Hematopoietic multipotent progenitor cell treated with erythropoietin and hydrocortisone succinate and interleukin-3 and kit ligand, for 4 days (in vitro differentiated cells): ENCODE data around the gene PYGO1.
"Not testable (repeated sequence)": the region's sequence is repeated elsewhere in the genome, so short reads cannot be mapped to it uniquely, and the experiment has no call there.

Source experiments
- DNase-seq: peaks from one replicate; pipeline ENCODE4 v3.0.0-alpha.2; 2015

Gene PYGO1, protein sequence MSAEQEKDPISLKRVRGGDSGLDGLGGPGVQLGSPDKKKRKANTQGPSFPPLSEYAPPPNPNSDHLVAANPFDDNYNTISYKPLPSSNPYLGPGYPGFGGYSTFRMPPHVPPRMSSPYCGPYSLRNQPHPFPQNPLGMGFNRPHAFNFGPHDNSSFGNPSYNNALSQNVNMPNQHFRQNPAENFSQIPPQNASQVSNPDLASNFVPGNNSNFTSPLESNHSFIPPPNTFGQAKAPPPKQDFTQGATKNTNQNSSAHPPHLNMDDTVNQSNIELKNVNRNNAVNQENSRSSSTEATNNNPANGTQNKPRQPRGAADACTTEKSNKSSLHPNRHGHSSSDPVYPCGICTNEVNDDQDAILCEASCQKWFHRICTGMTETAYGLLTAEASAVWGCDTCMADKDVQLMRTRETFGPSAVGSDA

GRCh38 chr15:55588070-55588814, at the start of gene PYGO1:
Gene PYGO1, minus strand, starts transcription at chr15:55588345. Its CDS starts 462 bp downstream, at chr15:55587883.
- DNase-seq = peak; percentile 73

DNA sequence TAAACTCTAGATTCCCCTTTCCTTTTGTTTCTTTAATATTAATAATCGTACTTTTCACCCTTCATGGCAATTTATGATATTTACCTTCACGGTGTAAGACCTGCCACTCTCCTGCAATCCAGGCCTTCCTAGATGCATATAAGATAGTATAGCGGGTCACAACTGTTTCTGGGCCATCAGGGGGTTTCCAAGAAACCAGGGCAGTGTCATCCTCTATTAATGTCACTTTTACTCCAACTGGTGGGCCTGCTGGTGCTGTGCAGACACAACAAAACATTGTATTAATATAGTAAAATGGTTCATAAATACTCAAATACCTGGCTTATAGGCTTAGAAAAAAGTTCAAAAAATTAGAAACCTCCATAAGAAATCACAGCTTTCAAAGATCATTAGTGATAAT, 48.9 kb upstream of the PYGO1 start:
- no peak for DNase-seq

DNA sequence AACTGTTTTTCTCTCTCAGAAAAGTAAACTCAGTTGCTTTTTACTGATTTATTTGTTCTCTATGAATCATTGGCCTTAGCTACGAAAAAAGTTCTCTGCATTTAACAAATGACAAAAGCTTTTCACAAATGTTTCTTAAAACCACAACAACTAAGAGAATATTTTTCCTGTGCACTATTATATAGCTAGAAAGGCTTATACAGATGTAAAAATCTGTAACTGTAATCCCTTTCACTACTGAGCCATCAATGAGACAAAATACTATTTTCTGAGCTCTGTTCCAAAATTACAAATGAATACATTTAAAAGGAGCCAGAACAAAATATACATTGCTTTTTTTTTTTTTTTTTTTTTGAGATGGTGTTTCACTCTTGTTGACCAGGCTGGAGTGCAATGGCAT, 45.6 kb upstream of the PYGO1 start:
- no peak for DNase-seq

GRCh38 chr15:55632434-55632833, 44.3 kb upstream of the PYGO1 start:
- no peak for DNase-seq

DNA sequence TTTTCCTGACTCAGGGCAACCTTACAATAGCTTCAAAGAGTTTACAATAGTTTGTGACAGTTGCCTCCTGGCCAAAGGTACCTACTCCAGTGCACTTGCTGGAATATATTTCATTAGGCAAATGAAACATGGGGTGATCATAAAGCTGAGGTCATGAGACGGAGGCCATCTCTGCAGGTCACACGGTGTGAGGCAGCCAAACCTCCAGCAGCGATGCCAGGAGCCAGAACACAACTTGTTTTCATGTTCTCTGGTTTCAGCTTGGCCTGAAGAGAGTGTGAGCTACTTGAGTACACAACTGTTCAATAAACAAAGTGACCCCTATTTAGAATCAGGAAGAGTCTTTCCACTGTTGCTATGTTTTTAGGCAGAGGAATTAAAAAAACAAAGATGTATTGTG, 42.7 kb upstream of the PYGO1 start:
- DNase-seq = no peak

DNA sequence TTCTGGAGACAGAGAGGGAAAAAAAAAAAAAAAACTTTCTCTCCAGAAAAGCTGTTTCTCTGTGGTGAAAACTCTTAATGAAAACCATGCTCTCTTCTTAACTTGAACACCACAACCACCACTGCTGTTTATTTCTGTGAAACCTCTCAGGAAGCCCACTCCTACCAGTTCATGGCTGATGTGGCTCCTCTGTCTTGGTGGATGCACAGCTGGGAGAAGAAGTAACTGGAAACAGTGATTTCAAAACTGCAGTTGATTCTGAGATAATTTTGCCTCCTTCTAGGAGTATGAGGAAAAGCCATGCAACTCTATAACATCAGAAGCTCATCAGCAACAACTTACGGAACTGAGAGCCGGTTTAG, 40.2 kb upstream of the PYGO1 start:
- DNase-seq = no peak

DNA sequence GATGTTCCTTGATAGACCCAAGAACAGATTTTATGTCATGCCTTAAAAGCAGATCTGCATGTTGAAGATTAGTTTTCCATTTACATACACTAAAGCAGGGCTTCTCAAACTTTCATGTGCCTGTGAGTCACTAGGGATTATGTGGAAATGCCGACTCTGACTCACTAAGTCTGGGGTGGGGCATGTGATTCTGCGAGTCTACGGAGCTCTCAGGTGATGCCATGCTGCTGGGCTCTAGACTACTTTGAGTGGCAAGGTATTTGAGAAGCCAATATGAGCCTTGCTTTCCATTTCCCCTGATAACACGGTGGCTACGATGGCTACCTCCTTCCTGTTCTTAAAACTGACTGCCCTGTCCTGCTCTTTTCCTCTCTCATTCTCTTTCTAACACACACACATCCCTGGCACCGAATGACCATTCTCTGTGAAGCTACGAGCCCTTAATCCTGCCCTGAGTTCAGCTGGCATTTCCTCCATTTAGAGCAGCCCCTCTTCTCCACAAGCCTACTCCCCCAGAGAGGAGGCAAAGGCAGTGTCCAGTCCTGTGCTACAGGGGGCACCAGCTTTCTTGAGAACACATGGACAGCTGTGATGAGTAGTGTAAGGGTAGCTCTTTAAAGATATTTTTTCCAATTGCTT, 39.7 kb upstream of the PYGO1 start:
- no peak for DNase-seq

DNA sequence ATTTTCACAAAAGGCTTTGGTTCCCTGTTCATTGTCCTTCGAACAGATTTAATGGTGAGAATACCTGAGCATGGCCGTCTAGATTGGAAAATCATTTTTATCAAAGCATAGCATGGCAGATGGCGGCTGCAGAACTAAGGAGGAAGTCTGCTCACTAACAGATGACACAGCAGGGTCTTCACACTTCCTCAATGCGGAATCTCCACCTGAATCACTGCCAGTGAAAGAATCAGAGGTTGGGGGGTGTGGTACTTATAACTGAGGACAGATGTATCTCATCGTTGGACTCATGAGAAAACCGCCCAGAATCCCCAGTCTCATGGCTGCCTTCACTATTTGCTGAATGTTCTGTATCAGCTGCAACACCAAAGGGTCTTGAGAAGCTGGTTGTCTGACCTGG, 31.6 kb upstream of the PYGO1 start:
- peak; percentile 19 for DNase-seq

- no peak for DNase-seq
These were observed 30.2 kb upstream of the PYGO1 start for GRCh38 chr15:55618387-55618786.

DNA sequence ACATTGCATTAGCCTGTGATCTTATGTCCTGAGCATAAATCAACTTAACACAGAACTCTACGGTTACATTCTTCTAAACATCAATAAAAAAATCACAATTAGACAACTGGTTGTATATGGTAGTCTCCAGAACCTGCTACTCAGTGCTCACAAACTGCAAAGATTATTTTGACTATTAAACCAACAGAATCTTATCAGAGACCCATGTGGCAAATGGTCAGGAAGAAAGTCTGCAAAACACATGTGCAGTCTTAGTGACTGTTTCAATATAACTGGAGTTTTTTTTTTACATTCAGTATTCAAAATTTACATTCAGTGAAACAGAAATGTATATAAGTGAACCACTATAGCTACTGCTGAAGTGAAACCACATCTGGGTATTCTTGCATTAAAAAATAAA, 27.3 kb upstream of the PYGO1 start:
- DNase-seq = no peak

DNA sequence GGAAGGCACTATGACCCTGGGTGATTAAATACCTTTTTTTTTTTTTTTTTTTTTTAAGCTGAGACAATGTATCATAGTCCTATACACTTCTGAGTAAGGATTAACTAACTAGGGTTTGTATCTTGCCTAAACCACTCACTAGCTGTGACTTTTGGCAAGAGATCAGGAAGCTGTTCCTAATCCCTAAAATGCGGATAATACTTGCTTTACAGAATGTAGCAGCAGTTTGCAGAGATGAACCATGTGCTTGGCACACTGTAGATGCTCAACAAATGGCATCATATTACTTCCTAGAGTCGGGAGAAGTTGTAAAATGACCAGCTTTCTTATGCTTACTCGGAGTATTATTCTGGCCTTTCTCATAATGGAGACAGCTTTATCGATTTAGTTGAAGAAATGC, 25.6 kb upstream of the PYGO1 start:
- no peak for DNase-seq

DNA sequence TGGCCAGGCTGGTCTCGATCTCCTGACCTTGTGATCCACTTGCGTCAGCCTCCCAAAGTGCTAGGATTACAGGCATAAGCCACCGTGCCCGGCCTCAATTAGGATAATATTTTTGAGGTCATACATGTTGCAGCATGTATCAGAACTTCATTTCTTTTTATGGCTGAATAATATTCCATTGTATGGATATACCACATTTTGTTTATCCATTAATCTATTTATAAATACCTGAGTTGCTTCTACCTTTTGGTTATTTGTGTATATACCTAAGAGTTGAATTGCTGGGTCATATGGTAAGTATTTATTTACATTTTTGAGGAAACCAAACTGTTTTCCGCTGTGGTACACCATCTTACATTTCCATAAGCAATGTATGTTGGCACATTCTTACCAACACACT, 18.1 kb upstream of the PYGO1 start:
- no peak for DNase-seq

- no peak for DNase-seq
These were observed 13.2 kb upstream of the PYGO1 start for GRCh38 chr15:55601374-55601773.

DNA sequence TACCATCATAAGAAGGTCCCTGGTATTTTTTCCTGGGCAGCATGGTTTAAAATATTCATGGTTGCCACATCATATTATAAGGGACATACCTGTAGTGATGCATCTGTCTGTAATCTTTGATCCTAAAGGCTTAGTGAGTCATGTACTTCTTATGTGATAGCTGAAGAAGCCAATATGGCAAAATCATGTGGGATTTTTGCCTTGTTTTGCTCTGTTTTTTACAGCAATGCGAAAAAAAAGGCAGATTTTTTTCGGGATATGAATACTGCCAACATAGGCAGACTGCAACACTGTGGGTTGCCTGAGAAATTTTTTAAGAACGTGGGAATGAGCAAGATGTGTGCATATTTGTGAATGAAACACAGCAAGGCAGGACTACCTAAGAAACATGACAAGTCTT, 11.3 kb upstream of the PYGO1 start:
- no peak for DNase-seq

DNA sequence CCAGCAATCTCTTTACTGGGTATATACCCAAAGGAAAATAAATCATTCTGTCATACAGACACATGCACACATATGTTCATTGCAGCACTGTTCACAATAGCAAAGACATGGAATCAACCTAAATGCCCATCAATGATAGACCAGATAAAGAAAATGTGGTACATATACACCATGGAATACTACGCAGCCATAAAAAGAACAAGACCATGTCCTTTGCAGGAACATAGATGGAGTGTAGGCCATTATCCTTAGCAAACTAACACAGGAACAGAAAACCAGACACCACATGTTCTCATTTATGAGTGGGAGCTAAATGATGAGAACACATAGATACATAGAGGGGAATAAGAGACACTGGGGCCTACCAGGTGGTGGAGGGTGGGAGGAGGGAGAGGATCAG, 4.9 kb upstream of the PYGO1 start:
- not testable (repeated sequence) for DNase-seq

DNA sequence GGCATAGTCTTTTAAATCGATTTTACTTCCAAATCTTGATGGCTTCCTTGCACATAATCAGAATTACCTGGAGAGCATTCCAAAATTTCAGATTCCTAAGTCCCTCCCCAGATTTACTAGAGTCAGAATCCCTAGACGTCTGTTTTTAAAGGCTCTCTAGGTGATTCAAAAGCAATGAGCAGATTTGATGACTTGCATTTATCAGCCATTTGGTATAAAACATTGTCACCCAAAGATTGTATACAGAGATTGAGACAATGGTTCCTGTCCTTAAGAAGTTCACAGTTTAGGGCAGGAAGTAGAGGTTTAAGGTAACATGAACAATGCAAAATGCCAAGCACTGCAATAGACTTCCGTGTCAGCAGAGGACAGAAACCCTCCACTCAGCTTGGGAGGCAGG, 2.6 kb upstream of the PYGO1 start:
- no peak for DNase-seq

GRCh38 chr15:55589287-55589686, 1.1 kb upstream of the PYGO1 start:
- no peak for DNase-seq

DNA sequence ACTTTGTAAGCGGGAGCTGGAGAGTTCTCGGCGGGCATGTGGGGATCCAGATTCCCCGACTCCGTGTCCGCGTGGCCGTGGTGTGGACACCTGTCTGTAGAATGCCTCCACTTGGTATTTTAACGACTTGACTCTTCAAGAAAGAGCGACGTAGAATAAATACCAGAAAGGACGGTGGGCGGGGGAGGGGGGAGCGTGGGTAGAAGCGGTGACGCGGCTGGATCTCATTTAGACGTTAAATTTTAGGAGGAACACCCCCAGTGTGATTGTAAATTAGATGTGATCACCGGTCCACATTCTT, 620 bp upstream of the PYGO1 start:
- no peak for DNase-seq

GRCh38 chr15:55587321-55588069, 650 bp downstream of the PYGO1 start:
- DNase-seq = peak; percentile 38

GRCh38 chr15:55586808-55587207, 1.3 kb downstream of the PYGO1 start:
- no peak for DNase-seq

GRCh38 chr15:55576943-55577342, 11.2 kb downstream of the PYGO1 start:
- DNase-seq = no peak

DNA sequence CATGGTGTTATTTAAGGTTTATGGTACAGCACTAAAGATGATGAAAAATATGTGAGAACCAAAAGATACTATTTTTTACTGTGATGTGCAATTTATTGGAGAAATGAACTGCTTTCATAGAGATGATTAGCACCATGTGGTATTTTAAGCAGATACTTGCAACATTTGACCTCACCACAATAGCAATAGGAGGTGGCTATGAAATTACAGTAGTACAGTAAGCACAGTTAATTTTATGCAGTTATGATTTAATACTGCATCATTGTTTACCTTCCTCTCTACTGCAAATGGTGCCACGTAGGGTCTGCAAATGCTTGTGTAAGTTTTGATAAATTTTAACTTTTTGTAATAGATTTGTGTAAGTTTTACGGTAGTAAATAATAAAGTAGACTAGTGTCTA, 14.0 kb downstream of the PYGO1 start:
- DNase-seq = no peak

DNA sequence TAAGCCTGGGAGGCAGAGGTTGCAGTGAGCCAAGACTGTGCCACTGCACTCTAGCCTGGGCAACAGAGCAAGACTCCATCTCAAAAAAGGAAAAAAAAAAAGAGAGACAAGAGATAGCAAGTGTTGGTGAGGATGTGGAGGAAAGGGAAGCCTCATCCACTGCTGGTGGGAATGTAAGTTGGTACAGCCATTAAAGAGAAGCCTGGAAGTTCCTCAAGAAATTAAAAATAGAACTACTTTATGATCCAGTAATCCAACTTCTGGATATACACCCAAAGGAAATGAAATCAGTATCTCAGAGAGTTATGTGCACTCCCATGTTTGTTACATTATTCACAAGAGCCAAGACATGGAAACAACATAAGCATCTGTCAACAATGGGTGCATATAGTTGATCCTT, 14.9 kb downstream of the PYGO1 start:
- no peak for DNase-seq
